SK-N-MC (cell line): ENCODE data around the gene THAP3.

Experiments
- EZH2 ChIP-seq: fragments of 200-600 bp; sonication (generic); IDR thresholded peaks from one replicate; pipeline ENCODE4 v1.6.1; 2017; ENCODE audit warnings: antibody characterized with exemption
- POLR2AphosphoS5 ChIP-seq: IDR thresholded peaks from 2 replicates; pipeline ENCODE4 v1.6.1; 2012; ENCODE audit warnings: mild to moderate bottlenecking, low read depth, low read length, borderline replicate concordance

DNA sequence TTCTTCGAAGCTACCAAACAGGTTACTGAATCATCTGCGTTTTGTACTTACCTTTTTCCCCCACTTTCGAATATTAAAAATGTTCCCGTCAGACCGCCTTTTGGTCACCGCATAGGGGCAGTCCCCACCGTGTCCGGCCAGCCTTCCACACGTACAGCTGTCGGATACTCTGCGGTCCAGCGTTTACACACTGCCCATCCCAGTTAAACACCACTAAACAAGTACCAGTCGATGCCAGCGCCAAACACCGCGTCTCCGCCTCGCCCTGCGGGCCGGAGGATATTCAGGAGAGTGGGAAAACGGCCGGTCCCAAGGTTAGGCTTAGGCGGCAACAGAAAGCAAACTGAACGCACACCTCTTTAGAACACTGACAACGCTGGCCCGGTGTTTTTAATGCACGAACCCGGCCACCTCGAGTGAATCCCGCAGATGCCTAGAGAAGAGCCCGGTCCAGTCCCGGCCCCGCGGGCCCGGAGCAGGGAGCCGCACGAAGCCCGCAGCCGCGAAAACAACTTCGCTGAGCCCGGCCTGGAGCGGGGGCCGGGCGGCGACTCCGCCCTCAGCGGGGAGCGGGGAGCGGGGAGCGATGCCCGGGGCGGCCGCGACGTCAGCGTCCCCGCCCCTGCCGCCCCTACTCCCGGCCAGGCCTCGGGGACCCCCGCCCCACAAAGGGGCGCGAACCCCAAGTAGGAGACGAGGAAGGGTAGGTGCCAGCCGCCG is 11.9 kb upstream of the THAP3 start:
- TF ChIP-seq POLR2AphosphoS5 (no peak), EZH2 (no peak)
